Endothelial cell of hepatic sinusoid (primary cell): ENCODE results near the gene PHC2.

Source experiments
- in situ Hi-C: cut with HindIII; loops from 2 replicates; pipeline ENCODE4 v1.10.0; 2017; ENCODE audit warnings: low sequenced_read_pairs

The PHC2 gene

DNA sequence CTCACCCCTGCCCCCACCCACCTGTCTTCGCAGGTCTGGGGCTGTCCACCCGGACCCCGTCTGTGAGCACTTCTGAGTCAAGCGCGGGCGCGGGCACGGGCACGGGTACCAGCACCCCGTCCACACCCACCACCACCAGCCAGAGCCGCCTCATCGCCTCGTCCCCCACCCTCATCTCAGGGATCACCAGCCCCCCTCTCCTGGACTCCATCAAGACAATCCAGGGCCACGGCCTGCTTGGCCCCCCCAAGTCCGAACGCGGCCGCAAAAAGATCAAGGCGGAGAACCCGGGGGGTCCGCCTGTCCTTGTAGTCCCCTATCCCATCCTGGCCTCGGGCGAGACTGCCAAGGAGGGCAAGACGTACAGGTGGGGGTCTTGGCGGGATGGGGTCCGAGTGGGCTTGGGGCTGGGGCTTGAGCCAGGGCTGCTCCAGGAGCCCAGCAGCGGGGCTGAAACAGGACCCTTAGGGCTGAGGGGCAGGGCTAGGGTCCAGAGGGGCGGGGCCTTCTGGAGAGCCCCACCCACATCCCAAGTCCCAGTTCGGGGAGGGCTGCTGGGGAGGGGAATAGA lies 150.7 kb downstream of the PHC2 start:
- in situ Hi-C loops, result loop anchor here (25.0 kb wide), 1 partner anchor 182 kb away; the partner anchor contains the start of gene ZSCAN20

- in situ Hi-C loops, result loop anchor here (25.0 kb wide), 1 partner anchor 185 kb away; the partner anchor contains the start of gene ZSCAN20
Measured at GRCh38 chr1:33277488-33278084, 153.3 kb downstream of the PHC2 start.

DNA sequence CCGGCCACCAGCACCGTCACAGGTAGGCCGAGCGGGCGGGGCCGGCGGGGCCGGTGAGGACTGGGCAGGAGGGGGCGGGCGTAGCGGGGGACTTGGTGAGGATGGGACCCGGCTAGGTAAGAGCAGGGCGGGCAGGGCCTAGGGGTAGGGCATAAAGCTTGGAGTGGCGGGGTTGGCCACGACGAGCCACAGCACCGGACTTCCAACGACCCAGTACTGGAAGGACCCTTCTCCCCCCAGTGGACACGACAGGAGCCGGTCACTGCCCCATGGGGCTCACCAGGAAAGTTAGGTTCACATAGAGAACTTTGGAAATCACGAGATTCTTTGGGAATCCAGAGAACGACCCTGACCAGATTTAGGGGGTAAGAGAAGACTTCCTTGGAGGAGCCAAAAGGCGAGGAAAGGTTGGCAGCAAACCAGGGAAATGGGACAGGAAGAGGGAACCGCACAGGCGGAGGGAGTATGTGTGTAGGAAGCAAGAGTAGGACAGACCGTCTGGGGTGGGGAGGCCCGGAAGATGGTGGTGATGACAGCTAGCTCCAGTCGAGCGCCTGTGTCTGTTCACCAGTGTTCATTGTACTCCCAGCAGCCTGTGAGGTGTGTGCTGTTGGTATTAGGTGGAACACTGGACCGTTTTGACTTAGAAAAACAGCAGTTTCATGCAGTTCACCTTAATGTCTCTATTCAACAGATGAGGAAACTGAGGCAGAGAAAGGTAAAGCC lies 154.2 kb downstream of the PHC2 start:
- in situ Hi-C loops, result loop anchor here (25.0 kb wide), 1 partner anchor 186 kb away; the partner anchor contains the start of gene ZSCAN20

GRCh38 chr1:33275706-33276572 lies 155.0 kb downstream of the PHC2 start:
- in situ Hi-C loops, result loop anchor here (25.0 kb wide), 1 partner anchor 186 kb away; the partner anchor contains the start of gene ZSCAN20

DNA sequence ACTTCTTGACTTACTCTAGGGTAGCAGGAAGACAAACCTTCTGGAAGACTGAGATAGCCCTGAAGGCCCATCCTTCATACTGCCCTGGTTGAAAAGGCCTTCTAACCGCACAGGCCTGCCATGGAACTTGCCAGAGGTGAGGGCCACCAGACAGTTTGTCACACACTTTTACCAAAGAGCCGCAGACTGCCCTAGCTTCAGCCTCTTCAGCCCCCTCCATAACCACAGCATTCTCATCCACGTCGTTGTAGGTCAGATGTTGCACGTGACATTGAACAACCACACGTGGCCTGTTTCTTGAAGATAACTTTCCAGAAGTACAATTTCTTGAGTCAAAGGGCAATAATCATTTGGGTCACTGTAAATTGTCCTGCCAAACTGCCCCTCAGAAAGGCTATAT lies 155.7 kb downstream of the PHC2 start:
- in situ Hi-C loops, result loop anchor here (25.0 kb wide), 1 partner anchor 187 kb away; the partner anchor contains the start of gene ZSCAN20

DNA sequence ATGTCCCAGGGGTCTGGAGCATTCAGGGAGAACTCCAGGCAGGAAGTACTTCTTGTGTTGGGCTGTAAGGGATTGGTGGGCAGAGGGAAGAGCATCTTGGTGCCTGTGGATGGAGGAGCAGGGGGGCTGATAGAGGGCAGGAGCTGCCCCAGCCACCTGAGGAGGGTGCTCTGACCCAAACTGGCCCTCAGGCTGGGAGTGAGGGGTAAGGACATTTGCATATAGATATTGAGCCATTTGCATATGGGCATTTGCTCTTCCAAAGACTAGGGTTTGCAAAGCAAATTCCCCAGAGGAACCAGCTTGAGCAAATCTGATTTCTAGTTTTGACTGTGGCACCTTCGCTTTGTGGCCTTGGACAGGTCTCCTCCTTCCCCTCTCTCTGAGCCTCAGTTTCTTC lies 156.4 kb downstream of the PHC2 start:
- in situ Hi-C loops, result no loop called here

GRCh38 chr1:33273961-33274371 lies 156.9 kb downstream of the PHC2 start:
- in situ Hi-C loops, result no loop called here
